ENCODE results near the gene OR4D11.

- TF ChIP-seq CTCF (IDR thresholded peaks at IDR 0.05) (no peak), POLR2AphosphoS5 (IDR thresholded peaks at IDR 0.05) (no peak)
Measured at GRCh38 chr11:59545179-59546020, 42.0 kb downstream of the OR4D11 start.

All from upper lobe of left lung (tissue), 4 donors.